IMR-90 (cell line): ENCODE measurements around the gene VILL. TPM values are rescaled to one million over a fixed set of nuclear protein-coding genes. Genes with fewer than 3 reads are reported as not detected.

ENCODE experiments used
- ATAC-seq: fragments of 200-7000 bp; cut with Tn5 transposase; 2 replicates; pipeline ENCODE4 v1.9.1; 2020; ENCODE audit warnings: low read depth, mild to moderate bottlenecking, moderate library complexity
- BruUV-seq: library from RNA; stranded (reverse); fragments of 400-500 nt; replicated peaks from 2 replicates; lab custom pipeline; 2021; lab: Mats Ljungman, UMichigan
- CTCF ChIA-PET: fragments of 300-600 bp; formaldehyde crosslinking; extraction: SDS; loops from one replicate; lab custom pipeline; 2021; ENCODE audit warnings: antibody characterized with exemption; lab: Yijun Ruan, JAX
- POLR2A ChIA-PET: fragments of 300-600 bp; sonication (Branson Sonifier 250); formaldehyde crosslinking; loops from one replicate; lab custom pipeline; 2022; ENCODE audit warnings: antibody characterized with exemption; ENCODE audit not compliant: unreplicated experiment; lab: Charles Lee
- DNase-seq: peaks from one replicate; pipeline ENCODE4 v3.0.0; 2013
- H2AFZ ChIP-seq: replicated peaks from 2 replicates; pipeline ENCODE3; 2013; ENCODE audit warnings: low read length, mild to moderate bottlenecking; ENCODE audit not compliant: poor library complexity
- H2AK5ac ChIP-seq: 2 replicates; pipeline ENCODE4 v1.6.1; 2013; ENCODE audit warnings: low read depth, low read length, inconsistent platforms
- H2AK9ac ChIP-seq: replicated peaks from 2 replicates; pipeline ENCODE3; 2013; ENCODE audit warnings: mild to moderate bottlenecking, low read depth, low read length, moderate library complexity; ENCODE audit not compliant: poor library complexity
- H2BK120ac ChIP-seq: 2 replicates; pipeline ENCODE4 v1.6.1; 2013; ENCODE audit warnings: low read depth, low read length, inconsistent platforms
- H2BK15ac ChIP-seq: 3 replicates; pipeline ENCODE4 v1.6.1; 2013; ENCODE audit warnings: low read depth, low read length, inconsistent platforms
- H2BK20ac ChIP-seq: 2 replicates; pipeline ENCODE4 v1.6.1; 2013; ENCODE audit warnings: low read depth, mild to moderate bottlenecking, inconsistent platforms, low read length, moderate library complexity
- H2BK5ac ChIP-seq: 2 replicates; pipeline ENCODE4 v1.6.1; 2013; ENCODE audit warnings: mild to moderate bottlenecking, low read depth, low read length, inconsistent platforms; ENCODE audit not compliant: poor library complexity, severe bottlenecking
- H3K14ac ChIP-seq: replicated peaks from 2 replicates; pipeline ENCODE4 v1.6.1; 2013; ENCODE audit warnings: low read depth, low read length, inconsistent platforms
- H3K18ac ChIP-seq: 2 replicates; pipeline ENCODE4 v1.6.1; 2013; ENCODE audit warnings: low read depth, low read length, control low read depth
- H3K23ac ChIP-seq: 2 replicates; pipeline ENCODE4 v1.6.1; 2013; ENCODE audit warnings: low read depth, low read length, inconsistent platforms
- H3K27ac ChIP-seq: 2 replicates; pipeline ENCODE4 v1.5.1; 2013; ENCODE audit warnings: mild to moderate bottlenecking, control low read depth, low read length; ENCODE audit not compliant: insufficient read depth
- H3K27me3 ChIP-seq: 2 replicates; pipeline ENCODE4 v1.6.1; 2013; ENCODE audit warnings: low read length; ENCODE audit not compliant: control insufficient read depth, insufficient read depth
- H3K36me3 ChIP-seq: 2 replicates; pipeline ENCODE4 v1.6.1; 2013; ENCODE audit warnings: low read length, mixed read lengths; ENCODE audit not compliant: control insufficient read depth, insufficient read depth
- H3K4ac ChIP-seq: 2 replicates; pipeline ENCODE4 v1.6.1; 2013; ENCODE audit warnings: low read depth, low read length, inconsistent platforms
- H3K4me1 ChIP-seq: 2 replicates; pipeline ENCODE4 v1.6.1; 2013; ENCODE audit warnings: low read length, mixed read lengths; ENCODE audit not compliant: control insufficient read depth, insufficient read depth
- H3K4me2 ChIP-seq: 2 replicates; pipeline ENCODE4 v1.6.1; 2013; ENCODE audit warnings: low read depth, mild to moderate bottlenecking, control low read depth, low read length, moderate library complexity
- H3K4me3 ChIP-seq: 2 replicates; pipeline ENCODE4 v1.5.1; 2013; ENCODE audit warnings: low read depth, mild to moderate bottlenecking, control low read depth, low read length, moderate library complexity; ENCODE audit not compliant: insufficient read depth
- H3K56ac ChIP-seq: 2 replicates; pipeline ENCODE4 v1.6.1; 2013; ENCODE audit warnings: low read length, inconsistent platforms; ENCODE audit not compliant: insufficient read depth; ENCODE audit errors: extremely low read depth
- H3K79me1 ChIP-seq, 2 experiments: 2 replicates each; pipeline ENCODE4 v1.6.1; 2013; ENCODE audit warnings: low read length in 2 of 2, inconsistent platforms in 1 of 2, low read depth in 1 of 2
- H3K9ac ChIP-seq: 2 replicates; pipeline ENCODE4 v1.6.1; 2013; ENCODE audit warnings: low read depth, low read length, control low read depth
- H3K9me1 ChIP-seq: 2 replicates; pipeline ENCODE4 v1.6.1; 2013; ENCODE audit warnings: low read length, inconsistent platforms; ENCODE audit not compliant: insufficient read depth
- H3K9me3 ChIP-seq: 2 replicates; pipeline ENCODE4 v1.6.1; 2013; ENCODE audit warnings: low read length; ENCODE audit not compliant: control insufficient read depth, insufficient read depth
- H4K20me1 ChIP-seq: 2 replicates; pipeline ENCODE4 v1.6.1; 2013; ENCODE audit warnings: low read length, inconsistent platforms; ENCODE audit not compliant: insufficient read depth
- H4K5ac ChIP-seq: 2 replicates; pipeline ENCODE4 v1.6.1; 2013; ENCODE audit warnings: mild to moderate bottlenecking, low read depth, low read length, control low read depth
- H4K8ac ChIP-seq, 2 experiments: 2 replicates each; pipeline ENCODE4 v1.6.1; 2013; ENCODE audit warnings: low read depth in 2 of 2, low read length in 2 of 2, control low read depth in 1 of 2, inconsistent platforms in 1 of 2
- H4K91ac ChIP-seq: 2 replicates; pipeline ENCODE4 v1.6.1; 2013; ENCODE audit warnings: low read depth, low read length, inconsistent platforms; ENCODE audit not compliant: insufficient read depth
- CEBPB ChIP-seq: IDR thresholded peaks from 2 replicates; pipeline ENCODE4 v1.6.1; 2012; ENCODE audit warnings: low read depth, low read length, improper control_type of control experiment
- RCOR1 ChIP-seq: IDR thresholded peaks from 2 replicates; pipeline ENCODE4 v1.6.1; 2012; ENCODE audit warnings: mild to moderate bottlenecking, low read length, improper control_type of control experiment; ENCODE audit not compliant: insufficient replicate concordance
- WGBS, 2 experiments: methylation state at CpG; one replicate each; pipeline versions ENCODE4 v1.1.5 to v1.1.7; 2013; ENCODE audit warnings: missing lambda C conversion rate in 2 of 2; ENCODE audit not compliant: insufficient read length in 1 of 2; ENCODE audit errors: extremely low coverage in 2 of 2; 5-methylcytosine and 5-hydroxymethylcytosine counted together
- dilution Hi-C: fragments of 300-500 bp; cut with HindIII; formaldehyde crosslinking; loops from one replicate; pipeline ENCODE4 v1.14.3; 2018; ENCODE audit warnings: low sequenced_read_pairs; ENCODE audit not compliant: unreplicated experiment
- in situ Hi-C: fragments of 300-500 bp; cut with MboI; formaldehyde crosslinking; loops from 3 replicates; pipeline ENCODE4 v1.14.3; 2019; ENCODE audit warnings: low sequenced_read_pairs, inconsistent platforms, mixed read lengths
- intact Hi-C: fragments of 100-400 bp; cut with micrococcal nuclease; formaldehyde crosslinking; loops from 2 replicates; pipeline ENCODE4 v1.10.0; 2022
- polyA plus RNA-seq, 3 experiments: library from polyadenylated mRNA; depleted of rRNA; stranded (reverse); fragments of >200 nt; gene quantifications; 2 replicates each; pipeline ENCODE4 v1.2.3, GENCODE V29; 2012; ENCODE audit warnings: low replicate concordance in 1 of 3
- total RNA-seq: library from RNA; depleted of rRNA; stranded (reverse); fragments of >200 nt; gene quantifications from 2 replicates; pipeline ENCODE4 v1.2.3, GENCODE V29; 2012

The VILL gene
- total and polyA plus RNA-seq, 2 of the 4 experiments (the other 2 are of a cell fraction) = 2.3 to 4.7 TPM

DNA sequence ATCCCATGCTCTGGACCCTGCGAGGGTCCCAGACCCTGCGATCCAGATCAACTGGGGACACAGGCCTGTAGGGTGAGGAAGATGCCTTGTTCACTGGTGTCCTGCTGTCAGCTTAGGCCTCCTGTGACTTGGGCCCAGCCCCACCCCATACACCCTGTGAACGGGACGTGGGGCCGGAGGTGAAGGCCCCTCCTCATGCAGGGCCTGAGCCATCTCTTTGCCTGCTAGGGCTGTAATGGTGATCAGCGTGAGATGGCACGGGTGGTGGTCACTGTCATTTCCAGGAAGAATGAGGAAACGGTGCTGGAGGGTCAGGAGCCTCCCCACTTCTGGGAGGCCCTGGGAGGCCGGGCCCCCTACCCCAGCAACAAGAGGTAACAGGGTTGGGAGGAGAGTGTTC lies 12.4 kb downstream of the VILL start:
- in situ Hi-C loops (no loop called here), dilution Hi-C loops (no loop called here), intact Hi-C loops (loop anchor here (1.0 kb wide), 1 partner anchor 148 kb away; no protein-coding TSS in a partner anchor)
- Histone ChIP-seq H2AFZ (no peak overlapping the region), H3K9me3 (no peaks in the 10 kb centered on the region), H2AK9ac (no peak overlapping the region), H3K27me3 (no peaks in the 10 kb centered on the region), H3K4me1 (peaks cover 10% of the 10 kb centered on the region), H3K9me1 (peaks cover 14% of the 10 kb centered on the region), H3K4ac (no peak overlapping the region), H3K79me1 (peaks cover 3% of the 10 kb centered on the region in 2 experiments; a peak in 1 of 4 replicates), H4K5ac (no peak overlapping the region), H3K36me3 (peaks cover 15% of the 10 kb centered on the region), H2BK15ac (no peak overlapping the region), H3K27ac (no peak overlapping the region), H2BK20ac (no peak overlapping the region), H3K9ac (no peak overlapping the region), H2AK5ac (no peak overlapping the region), H2BK5ac (no peak overlapping the region), H3K56ac (no peak overlapping the region), H3K14ac (no peak overlapping the region), H3K23ac (no peak overlapping the region), H4K8ac (no peak overlapping the region), H3K4me2 (no peak overlapping the region), H3K4me3 (no peak overlapping the region), H4K20me1 (peaks cover 8% of the 10 kb centered on the region; the same call in 1 of the 2 replicates), H3K18ac (no peak overlapping the region), H2BK120ac (no peak overlapping the region), H4K91ac (no peak overlapping the region)
- no peak for ATAC-seq
- DNase-seq = no peak
- CTCF ChIA-PET = interaction anchor here (1.1 to 1.3 kb wide), 2 partner anchors 37 to 147 kb away, joined by 3 to 4 read pairs; no protein-coding TSS in a partner anchor
- TF ChIP-seq CEBPB = no peak
- TF ChIP-seq RCOR1 = no peak
- BruUV-seq = no TSS peak
- WGBS, 2 experiments = no CpG with 5 or more reads among the region's 9 CpGs
- POLR2A ChIA-PET = no interaction called here
